SHP77 (cell line): ENCODE data around the gene PALM.
"Not testable (repeated sequence)": the region's sequence is repeated elsewhere in the genome, so short reads cannot be mapped to it uniquely, and the experiment has no call there.

ENCODE experiments used
- DNase-seq, 2 experiments: peaks; one replicate each; lab custom pipeline; 2025; lab: John Stamatoyannopoulos, UW

PALM gene

DNA sequence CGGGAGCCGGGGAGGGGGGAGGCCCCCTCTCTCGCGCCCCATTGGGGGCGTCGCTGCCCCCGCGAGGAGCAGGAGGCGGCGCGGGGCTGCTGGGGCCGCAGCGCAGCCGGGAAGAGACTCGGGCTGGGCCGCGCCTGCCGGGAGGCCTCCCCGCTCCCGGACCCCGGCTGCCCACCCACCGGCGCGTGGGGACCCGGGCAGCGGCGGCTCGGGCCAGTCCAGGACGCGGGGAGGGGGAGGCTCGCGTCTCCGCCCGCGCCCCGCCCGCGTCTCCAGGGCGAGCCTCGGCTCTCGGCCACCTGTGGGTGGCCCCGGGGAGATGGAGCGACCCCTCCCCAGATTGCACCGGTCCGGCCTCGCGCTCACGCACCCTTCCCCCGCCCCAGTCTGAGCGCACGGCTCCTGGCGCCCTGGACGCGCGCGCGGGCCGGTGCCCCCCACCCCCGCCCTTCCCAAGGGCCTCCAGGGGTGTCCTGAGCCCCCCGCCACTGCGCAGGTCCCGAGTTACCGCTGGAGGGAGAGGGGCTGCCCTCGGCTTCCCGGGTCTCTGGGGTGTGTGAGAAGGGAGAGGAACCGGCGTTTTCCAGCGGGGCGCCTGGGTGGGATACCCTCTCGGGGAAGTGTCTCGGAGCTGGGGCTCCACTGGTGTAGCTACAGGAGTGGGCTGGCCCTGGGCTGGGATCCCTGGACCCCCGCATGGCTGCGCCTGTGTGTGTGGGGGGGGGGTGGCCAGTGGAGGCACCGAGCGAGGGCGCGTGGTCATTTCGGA, 645 bp downstream of the PALM start:
- DNase-seq: no peak

DNA sequence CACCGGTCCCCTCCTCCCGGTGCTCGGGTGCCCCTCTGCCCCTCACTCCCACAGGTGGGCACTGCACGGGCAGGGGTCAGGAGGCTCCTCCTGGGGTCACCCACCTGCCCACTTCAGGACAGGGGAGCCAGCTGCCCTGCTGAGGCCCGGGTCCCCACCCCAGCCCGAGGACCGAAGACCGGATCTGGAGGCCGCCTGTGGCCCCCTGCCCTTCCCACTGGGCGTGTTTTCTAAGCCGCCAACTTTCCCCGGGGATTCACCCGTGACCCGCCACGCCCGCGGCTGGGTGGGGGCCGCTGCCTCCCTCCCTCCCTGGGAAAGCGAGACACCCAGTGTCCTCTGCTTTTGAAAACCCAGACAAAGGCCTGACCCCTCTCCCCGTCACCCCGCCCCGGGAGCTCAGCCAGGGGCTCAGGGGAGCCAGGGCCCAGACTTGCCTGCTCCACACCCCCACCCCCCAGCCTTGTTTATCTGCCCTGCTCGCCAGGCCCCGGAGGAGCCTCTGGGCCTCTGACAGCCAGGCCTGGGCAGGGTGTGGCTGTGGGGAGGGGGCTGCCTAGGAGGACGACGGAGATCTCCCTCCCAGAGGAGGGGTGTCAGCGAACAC, 1.3 kb downstream of the PALM start:
- DNase-seq: no peak

DNA sequence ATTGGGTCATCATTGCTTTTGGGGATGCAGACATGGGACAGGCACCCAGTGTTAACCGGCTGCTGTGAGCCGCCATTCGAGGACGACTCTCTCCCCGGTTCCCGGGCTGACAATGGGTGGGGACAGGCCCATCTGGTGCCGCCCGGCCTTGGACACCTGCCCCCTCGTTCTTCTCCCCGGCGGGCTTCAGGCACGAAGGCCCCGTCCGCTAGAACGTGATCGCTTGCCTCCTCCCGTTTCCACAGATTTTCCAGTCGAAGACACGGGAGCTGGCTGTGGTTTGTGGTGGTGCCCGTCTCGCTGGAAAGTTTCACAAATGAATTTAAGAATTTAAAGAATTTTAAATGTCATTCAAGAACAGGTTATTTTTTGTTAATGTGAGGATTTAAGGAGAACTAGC, 2.0 kb downstream of the PALM start:
- no peak for DNase-seq

DNA sequence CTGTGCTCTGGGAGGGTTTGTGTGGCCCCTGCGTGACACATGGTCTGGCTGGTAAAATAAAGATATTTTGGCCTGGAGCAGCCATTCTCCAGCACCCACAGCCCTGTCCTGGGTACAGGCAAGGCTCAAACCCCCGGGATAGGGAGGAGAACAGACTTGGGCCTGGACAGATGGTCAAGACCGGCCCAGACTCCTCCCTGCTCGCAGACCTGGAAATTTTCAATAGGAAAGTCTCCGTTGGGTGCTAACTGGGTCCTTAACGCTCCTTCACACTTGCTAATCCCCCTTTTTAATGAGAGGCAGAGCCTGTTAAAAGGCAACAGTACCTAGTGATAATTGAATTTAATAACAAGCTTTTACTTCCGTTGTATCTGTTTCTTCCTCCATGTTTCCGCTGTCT, 2.5 kb downstream of the PALM start:
- DNase-seq: no peak

DNA sequence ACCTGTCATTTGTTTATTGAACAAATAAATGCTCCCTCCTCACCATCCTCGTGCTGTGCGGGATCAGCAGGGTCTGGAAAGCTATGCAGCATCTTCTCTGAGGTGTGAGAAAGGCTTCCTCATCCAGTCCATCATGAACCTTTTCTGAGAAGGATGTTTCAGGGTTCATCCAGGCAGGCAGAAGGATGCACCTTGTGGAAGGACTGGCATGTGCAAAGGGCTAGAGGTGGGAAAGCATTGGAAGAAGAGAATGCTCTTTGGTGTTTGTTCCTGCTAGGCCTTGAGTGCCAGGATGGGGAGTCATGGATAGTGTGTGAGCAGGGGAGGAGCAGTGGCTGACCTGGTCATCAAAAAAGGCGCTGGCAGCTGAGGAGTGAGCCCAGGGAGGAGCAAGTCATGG, 6.6 kb downstream of the PALM start:
- DNase-seq: no peak

DNA sequence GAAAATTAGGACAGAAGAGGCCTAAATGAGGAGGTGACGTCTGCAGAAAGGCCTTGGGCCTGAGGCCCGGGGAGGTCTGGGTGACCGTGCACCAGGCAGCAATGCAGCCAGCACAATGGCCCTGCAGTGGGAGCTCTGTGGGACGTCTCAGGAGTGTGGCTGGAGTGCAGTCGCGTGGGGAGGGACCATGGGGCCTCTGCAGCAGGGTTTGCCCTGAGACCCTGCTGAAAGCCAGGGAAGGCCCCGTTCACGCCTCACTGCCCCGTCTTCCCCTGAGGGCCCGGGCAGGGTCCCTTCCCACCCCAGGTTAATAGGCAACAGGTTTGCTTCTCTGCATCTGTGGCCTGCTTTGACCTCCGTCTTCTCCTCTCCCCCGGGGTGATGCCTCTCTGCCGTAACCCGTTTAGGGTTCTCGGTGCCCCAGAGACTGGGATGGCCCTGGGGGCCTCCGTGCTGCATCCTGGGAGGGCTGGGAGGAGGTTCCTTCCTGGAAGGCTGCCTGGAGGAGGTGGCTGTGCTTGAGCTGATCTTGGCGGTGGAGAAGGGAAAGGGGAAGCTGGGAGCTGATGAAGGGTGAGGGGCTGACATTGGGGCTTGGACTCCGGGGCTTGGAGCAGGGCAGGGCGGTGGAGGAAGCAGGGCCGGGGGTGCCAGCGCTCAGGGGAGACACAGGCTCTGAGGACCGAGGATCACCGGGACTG, 9.7 kb downstream of the PALM start:
- DNase-seq: no peak

DNA sequence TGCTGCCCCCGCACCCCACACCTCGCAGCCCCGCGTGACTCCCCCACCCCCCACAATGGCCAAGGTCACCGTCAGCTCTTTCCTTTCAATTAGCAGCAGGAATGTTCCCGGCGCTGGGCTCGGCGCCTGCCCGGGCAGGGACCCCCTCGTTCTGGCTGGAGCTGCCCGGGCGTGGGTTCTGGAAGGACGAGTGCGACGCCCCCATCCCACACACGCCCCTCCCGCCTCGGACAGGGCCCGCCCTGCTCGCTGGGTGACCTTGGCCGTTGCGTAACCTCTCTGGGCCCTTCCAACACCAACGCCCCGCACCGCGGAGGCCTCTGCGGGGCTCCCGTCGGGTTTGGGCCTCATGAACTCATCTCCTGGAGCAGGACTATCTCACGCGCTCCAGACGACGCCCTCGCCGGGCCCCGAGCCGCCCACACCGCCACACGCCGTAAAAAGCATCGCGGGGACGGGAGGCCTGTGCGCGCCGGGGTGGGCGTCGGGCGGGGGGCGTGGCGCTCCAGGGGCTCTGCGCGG, 10.3 kb downstream of the PALM start:
- no peak for DNase-seq

DNA sequence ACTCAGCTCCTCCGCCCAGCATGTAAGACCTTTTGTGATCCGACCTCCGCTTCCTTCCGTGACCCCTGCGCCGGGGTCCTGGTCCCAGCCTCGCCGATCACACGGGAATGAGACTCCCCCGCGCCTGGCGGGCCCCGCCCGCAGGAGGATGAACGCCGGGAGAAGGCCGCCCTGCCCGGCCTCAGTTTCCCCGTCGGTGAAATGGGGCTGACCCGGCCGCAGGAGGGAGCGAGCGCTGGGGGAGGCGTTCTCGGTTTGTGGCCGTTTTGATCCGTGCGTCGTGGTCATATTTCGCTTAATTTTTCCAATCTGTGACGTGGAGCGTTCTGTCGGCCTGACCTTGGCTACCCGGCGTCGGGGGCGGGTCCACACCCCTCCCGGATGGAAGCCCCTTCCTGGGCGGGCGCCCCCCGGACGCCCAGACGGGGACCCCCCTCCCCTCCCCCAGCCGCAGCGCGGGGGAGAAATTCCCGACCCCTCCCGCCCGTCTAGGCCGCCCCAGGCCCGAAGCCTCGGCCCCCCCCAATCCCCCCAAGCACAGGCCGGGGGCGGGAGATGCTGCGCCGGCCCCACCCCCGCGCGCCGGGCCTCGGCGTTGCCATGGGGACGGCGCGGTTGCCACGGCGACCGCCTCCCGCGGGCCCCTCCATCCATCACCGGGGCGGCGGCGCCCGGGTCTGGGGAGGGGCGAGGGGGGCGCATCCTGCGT, 11.1 kb downstream of the PALM start:
- no peak for DNase-seq

DNA sequence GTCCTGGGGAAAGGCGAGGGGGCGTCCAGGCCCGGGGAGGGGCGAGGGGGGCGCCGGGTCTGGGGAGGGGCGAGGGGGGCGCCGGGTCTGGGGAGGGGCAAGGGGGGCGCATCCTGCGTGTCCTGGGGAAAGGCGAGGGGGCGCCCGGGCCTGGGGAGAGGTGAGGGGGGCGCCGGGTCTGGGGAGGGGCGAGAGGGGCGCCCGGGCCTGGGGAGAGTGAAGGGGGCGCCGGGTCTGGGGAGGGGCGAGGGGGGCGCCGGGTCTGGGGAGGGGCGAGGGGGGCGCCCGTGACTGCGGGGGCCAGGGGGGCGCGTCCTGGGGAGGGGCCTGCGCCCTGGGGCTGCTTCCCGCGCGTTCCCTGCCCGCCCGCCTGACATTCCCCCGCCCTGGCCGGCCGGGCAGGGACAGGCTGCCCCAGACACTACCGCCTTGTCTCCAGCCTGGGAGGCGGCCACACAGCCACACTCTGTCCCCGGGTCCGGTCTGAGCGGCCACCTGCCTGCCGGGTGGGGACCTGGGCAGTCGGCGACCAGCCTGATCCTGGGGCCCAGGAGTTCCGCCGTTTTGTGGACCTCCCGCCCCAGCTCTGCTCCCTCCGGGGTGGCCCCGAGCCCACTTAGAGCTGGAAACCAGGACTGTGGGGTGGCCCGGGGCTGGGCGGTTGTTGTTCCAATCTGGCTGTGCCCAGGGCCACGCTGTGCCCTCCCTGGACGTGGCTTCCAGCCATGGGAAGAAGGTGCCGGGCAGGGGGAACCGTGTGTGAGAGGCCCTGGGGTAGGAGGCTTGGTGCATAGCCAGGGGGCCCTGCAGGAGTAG, 11.8 kb downstream of the PALM start:
- DNase-seq: no peak

DNA sequence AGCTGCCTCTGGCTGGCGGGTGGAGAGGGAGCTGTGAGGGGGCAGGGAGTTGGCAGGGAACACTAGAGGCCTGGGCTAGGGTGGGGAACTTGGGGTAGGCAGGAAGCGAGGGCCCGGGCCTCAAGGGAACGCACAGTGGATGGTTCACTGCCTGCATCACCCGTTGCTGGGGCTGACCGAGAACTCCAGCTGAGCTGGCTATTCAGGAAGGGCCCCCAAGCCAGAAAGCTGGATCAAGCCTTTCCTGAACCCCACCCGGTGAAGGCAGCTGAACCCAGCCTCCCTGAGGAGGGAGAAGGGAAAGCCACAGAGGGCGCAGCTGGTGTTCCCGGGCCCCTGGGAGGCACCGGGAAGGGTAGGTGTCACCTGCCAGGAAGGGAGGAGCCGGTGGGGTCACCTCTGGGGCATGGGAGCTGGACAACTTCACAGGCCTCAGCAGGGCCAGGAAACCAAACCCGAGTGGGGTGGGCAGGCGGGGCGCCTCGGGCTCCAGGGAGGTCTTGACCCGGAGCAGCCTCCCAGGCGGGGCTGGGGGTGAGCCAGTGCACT, 13.9 kb downstream of the PALM start:
- DNase-seq: no peak

DNA sequence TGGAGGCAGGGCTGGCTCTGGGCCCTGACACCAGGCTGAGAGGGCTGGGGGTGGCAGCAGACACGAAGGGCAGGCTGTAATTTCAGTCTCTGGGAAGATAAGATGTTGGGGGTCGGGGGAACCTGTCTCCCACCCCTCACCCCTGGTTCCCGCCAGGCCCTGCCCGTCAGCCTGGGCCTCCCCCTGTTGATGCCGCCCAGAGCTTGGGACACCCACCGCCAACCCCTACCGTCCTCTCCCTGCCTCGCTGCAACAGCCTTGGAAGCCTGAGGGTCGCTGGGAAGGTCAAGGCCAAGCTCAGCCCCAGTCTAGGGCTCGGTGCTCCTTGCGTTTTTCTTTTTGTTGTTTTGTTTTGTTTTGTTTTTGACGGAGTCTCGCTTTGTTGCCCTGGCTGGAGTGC, 14.5 kb downstream of the PALM start:
- DNase-seq: no peak

DNA sequence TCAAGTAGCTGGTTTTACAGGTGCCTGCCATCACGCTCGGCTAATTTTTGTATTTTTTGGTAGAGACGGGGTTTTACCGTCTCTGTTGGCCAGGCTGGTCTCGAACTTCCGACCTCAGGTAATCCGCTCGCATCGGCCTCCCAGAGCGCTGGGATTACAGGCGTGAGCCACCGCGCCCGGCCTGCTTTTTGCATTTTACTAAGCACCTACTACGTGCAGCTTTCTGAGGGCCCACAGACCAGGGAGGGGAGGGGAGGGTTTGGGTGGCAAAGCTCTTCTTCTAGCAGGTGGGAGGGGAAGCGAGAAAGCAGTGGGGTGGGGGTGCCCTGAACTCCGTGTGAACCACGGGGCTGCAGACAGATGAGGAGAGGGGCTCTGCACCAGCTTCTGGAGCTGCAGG, 15.0 kb downstream of the PALM start:
- no peak for DNase-seq

DNA sequence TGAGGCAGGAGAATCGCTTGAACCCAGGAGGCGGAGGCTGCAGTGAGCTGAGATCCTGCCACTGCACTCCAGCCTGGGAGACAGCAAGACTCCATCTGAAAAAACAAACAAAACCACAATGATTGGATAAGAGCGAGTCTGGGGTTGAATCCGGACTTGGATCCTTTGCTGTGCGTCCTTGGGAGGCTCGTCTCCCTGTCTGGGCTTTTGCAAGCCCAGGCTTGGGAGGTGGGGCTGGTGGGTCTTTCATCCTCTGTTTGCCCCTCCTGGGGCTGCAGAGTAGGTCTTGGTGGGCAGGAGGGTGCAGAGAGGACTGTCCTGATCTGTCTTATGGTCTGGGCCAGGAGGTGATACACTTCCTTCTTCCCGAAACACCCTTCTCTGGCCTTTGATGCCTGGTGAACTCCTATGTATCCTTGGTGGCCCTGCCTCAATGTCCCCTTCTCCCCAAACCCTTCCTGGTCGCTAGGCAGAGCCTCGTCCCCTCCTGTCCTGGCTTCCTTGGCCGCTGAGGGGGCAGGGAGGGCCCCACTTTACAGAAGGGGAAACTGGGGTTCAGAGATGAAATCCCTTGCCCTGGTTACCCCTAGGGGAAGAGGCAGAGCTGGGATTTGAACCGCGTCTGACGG, 16.8 kb downstream of the PALM start:
- DNase-seq: no peak

DNA sequence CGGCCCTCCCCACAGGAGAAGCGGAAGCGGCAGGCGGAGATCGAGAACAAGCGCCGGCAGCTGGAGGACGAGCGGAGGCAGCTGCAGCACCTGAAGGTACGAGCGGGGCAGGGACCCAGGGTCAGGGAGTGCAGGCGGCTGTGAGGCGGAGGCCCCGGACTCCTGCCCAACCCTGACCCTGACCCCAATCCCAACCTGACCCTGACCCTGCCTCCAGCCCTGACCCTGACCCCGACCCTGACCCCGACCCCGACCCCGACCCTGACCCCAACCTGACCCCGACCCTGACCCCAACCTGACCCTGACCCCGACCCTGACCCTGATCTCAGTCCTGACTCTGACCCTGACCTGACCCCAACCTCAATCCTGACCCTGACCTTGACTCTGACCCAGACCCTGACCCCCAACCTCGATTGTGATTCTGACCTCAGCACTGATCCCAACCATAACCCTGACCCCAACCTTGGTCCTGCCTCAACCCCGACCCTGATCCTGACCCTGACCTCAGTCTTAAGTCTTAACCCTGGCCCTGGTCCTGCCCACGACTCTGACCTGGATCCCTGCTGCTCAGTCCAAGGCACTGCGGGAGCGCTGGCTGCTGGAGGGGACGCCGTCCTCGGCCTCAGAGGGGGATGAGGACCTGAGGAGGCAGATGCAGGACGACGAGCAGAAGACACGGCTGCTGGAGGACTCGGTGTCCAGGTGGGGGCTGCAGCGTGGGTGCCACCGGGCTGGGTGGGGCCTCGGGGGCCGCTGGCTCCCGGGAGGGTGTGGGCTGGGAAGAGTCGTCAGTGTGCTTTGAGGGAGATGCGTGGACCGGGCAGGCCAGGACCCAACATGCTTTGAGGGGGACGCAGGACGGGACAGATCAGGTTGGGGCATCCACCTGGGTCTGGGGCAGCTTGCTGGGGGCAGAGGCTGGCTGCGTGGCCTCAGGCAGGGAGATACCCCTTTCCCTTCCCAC, 18.5 kb downstream of the PALM start:
- DNase-seq: no peak

DNA sequence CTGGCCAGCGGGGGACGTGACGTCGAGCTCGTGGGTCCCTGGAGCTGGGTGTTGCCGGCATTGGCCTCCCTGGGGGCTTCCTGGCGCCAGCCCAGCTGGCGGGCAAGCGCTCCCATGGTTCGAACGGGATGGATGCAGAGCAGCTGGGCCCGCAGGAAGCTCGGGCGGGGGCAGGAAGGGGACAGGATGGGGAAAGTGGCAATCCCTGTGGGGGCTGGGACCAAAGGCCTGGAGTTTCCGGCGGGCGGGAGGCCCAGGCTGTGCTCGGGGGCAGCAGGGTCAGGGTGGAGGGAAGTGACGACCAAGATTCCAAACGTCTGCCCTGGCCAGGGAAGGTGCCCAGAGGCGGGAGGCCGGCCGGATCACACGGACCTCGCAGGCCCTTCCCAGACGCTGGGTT, 19.3 kb downstream of the PALM start:
- peak in 1 of 2 experiments; percentile 51 for DNase-seq

DNA sequence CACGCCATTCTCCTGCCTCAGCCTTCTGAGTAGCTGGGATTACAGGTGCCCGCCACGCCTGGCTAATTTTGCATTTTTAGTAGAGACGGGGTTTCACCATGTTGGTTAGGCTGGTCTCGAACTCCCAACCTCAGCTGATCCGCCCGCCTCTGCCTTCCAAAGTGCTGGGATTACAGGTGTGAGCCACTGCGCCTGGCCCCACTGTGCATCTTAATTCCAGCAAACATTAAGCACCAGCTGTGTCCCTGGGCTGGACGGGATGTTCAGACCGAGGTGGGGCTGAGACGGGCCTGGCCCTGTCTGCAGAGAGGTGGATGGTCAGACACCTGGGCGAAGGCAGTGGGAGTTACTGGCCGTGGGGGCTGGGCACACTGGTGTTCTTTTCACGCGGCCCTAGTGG, 20.8 kb downstream of the PALM start:
- not testable (repeated sequence) for DNase-seq

DNA sequence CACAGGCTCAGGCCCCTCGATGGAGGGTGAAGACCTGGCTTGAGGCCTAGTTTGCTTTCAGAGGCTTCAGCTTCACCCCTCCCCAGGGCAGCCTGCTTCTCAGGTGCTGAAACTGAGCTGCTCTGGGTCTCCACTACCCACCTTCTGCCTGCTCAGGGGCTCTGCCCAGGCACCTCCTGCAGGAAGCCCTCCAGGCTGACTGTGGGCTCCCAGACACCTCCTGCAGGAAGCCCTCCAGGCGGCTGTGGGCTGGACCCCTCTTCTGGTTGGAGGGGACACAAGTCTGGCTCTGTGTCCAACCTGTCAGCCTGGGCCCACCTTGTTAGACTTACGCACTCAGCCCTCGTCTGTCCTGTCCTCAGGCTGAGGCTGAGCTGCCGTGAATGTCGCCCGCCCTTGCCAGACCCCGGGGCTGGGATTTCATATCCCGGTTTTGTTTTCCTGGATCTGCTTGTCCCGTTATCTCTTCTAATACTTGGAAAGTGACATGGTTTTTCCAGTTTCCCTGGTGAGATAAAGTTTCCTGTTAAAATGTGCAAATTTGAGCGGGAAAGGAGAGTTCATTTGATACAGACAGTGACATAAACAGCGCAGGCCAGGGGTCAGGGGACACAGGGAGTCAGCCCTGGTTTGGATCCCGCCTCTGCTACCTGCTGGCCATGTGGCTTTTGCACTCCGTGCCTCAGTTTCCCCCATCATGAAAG, 21.4 kb downstream of the PALM start:
- DNase-seq: no peak

DNA sequence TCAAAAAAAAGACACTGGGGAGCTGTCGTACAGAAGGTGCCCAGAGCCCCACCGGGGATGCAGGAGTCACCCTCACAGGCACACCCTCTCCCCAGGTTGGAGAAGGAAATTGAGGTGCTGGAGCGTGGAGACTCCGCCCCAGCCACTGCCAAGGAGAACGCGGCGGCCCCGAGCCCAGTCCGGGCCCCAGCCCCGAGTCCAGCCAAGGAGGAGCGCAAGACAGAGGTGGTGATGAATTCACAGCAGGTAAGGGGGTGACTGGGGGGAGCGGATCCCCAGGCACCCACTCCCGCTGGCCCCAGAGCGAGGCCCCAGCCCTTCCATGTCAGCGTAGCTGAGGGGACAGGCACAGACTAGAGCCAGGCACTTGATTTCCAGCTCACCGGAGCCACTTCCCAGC, 22.3 kb downstream of the PALM start:
- no peak for DNase-seq
